NK-92 (cell line): ENCODE measurements around the gene MORC1.

Source experiments
- DNase-seq: peaks from one replicate; lab custom pipeline; 2025; ENCODE audit not compliant: unreplicated experiment; lab: John Stamatoyannopoulos, UW

Gene MORC1

GRCh38 chr3:108946292-108947285 lies 171.3 kb downstream of the MORC1 start:
- DNase-seq: no peak

- no peak for DNase-seq
Observed at GRCh38 chr3:108940568-108941263, 177.2 kb downstream of the MORC1 start.

- no peak for DNase-seq
Observed at GRCh38 chr3:108940166-108940565, 177.8 kb downstream of the MORC1 start.

- no peak for DNase-seq
Observed at GRCh38 chr3:108936924-108937689, 180.8 kb downstream of the MORC1 start.

- DNase-seq: no peak
Observed at GRCh38 chr3:108931035-108931434, 186.9 kb downstream of the MORC1 start.

GRCh38 chr3:108918866-108919265 lies 199.1 kb downstream of the MORC1 start:
- no peak for DNase-seq

- DNase-seq: no peak
Observed at GRCh38 chr3:108914774-108915641, 202.9 kb downstream of the MORC1 start.

GRCh38 chr3:108909799-108910198 lies 208.1 kb downstream of the MORC1 start:
- no peak for DNase-seq
